GM19238 (cell line): ENCODE data around the gene KCNC4.

Experiments
- DNase-seq: peaks from one replicate; pipeline ENCODE4 v3.0.0; 2011; ENCODE audit warnings: low spot score; ENCODE audit not compliant: insufficient read length

Gene KCNC4

DNA sequence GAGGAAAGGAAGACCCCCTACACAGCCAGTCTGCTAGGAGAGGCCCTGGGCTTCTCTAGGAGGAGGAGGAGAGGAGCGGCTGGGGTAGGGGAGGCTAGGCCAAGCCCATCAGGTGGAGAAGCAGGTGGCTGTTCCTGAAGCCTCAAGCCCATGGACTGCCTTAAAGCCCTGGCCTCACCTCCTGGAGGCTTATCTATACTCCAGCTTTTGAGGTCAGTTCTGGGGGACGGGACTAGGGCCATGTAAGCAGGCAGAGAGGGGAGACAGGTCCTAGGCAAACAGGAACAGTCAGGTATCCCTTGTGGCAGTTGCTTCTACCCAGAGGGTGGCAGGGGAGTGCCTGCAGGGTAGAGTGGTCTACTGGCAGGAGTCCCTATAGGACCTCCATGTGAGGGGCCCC is 40.6 kb downstream of the KCNC4 start:
- no peak for DNase-seq

- DNase-seq: no peak
These were observed 43.1 kb downstream of the KCNC4 start for GRCh38 chr1:110253213-110253612.

DNA sequence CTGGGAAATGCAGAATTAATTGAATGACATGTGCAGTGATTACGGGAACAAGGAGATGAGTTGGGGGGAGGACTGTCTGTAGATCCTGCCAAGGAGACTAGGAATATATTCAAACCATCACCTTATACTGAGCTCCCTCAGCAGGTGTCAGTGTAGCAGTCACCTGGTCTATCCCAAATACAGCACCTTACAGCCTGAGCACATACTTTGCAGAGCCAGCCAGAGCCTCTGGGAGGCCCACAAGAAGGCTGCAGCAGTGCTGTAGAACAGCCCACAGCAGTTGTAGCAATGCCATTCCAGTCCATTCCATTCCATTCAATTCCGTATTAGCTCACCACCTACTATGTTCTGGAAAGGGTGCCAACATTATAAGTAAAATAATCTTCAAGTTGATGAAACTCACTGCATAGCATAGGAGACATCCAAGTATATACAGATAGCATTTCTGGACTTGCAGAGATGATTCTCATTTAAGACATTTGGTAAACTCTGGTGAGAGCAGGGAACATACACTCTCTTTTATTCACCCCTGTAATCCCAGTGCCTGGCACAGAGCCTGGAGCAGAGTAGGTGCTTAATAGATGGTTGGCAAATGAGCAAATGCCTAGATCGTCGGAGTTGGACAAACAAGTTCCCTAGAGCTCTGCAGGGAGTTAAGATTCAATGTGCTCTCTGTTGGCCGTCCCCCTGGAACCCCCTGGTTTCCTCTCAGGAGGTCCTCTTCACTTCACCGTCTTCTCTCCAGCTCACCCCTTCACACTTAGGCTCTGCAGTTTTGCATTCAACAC is 44.7 kb downstream of the KCNC4 start:
- DNase-seq: no peak

DNA sequence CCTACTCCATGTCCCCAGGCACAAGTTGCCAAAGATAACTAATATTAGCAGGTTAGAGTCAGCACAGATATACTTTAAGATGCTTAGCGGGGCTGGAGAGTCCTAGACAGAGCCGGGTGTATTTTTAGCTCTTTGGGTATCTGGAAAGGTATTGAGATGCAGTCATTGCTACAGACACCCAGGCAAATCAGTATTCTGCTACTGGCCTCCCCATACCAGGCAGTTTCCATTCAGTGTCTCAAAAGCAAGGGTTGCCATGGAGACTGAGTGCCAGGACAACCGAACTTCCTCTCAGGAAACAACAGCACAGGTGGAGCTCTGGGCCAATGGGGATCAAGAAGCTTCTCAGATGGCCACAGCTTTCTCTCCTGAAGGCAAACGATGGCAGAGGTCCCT is 45.3 kb downstream of the KCNC4 start:
- DNase-seq: no peak

DNA sequence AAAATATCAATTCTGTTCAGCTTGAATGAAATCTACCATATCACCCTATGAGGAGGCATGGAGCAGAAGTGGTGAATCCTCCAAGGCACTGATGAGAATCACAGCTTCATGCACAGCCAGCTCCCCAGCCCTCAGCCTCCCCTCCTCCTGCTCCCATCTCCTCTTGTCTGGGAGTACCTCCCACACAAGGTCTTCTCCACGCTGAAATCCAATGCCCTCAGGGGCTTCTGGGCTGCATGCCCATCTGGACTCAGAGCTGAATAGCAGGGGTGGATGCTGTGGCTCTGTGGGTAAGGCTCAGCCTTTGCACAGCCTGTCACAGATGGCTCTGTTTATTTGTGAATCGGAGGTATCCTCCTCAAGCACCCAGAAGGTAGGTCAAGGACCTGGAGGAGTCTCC is 48.6 kb downstream of the KCNC4 start:
- DNase-seq: no peak

DNA sequence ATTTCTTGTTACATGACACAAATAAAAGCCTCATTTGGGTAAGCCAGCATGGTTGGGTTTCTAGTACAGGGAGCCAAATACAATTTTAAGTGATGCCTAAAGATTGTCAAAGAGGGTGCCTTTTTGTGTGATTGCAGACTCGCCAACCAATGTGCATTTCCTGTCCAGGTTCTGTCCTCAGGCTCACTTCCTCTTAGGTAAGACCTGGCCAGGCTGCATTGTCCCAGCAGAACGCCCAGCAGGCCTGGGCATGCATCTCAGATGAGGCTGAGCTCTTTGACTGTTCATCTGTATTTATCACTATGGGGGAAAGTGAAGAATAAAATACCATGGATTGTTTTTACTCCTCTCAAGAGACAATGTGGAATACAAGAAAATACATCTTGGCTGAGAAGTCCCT is 49.7 kb downstream of the KCNC4 start:
- DNase-seq: no peak
